ENCODE results near the gene C1QTNF1. TPM values are rescaled to one million over a fixed set of nuclear protein-coding genes. Genes with fewer than 3 reads are reported as not detected.
A peak's percentile ranks its signal among the peaks of the same experiment; 100 is the strongest.

The C1QTNF1 gene
- total RNA-seq, 1 experiment from 2014 or later = 19.9 TPM

- intact Hi-C loops (cut with micrococcal nuclease; ENCODE audit: unreplicated experiment) = no loop called here
- Mint-ChIP-seq H3K27me3 (ENCODE audit: insufficient read depth, unreplicated experiment) (no peaks in the 10 kb centered on the region), H3K4me1 (ENCODE audit: low read depth, unreplicated experiment) (no peaks in the 10 kb centered on the region), H3K4me3 (ENCODE audit: unreplicated experiment) (no peak overlapping the region), H3K36me3 (ENCODE audit: insufficient read depth, unreplicated experiment) (peaks cover 7% of the 10 kb centered on the region), H3K9me3 (ENCODE audit: unreplicated experiment) (no peaks in the 10 kb centered on the region), H3K27ac (ENCODE audit: unreplicated experiment) (no peak overlapping the region)
- peaks cover 15% of the 10 kb centered on the region for H3K4me1 ChIP-seq
- TF ChIP-seq CTCF (IDR thresholded peaks at IDR 0.05; ENCODE audit: insufficient read depth in 1 of 2, low read depth in 1 of 2, low read length in 1 of 2, severe bottlenecking in 1 of 2, unreplicated experiment in 1 of 2) = no peak
- no peak overlapping the region for H3K4me3 ChIP-seq (ENCODE audit: low read depth, low read length)
- POLR2A ChIA-PET = no interaction called here
- no peaks in the 10 kb centered on the region for H3K36me3 ChIP-seq (ENCODE audit: control insufficient read depth, insufficient read depth, low read length)
- CTCF ChIA-PET = no interaction called here
- H3K9me3 ChIP-seq = no peaks in the 10 kb centered on the region
- no peak for DNase-seq
- H3K27me3 ChIP-seq (replicated peaks; ENCODE audit: control insufficient read depth, insufficient read depth, low read length) = no peaks in the 10 kb centered on the region
- BruUV-seq (replicated peaks) = no TSS peak
These were observed 38.6 kb upstream of the C1QTNF1 start for GRCh38 chr17:78985395-78985794.

DNA sequence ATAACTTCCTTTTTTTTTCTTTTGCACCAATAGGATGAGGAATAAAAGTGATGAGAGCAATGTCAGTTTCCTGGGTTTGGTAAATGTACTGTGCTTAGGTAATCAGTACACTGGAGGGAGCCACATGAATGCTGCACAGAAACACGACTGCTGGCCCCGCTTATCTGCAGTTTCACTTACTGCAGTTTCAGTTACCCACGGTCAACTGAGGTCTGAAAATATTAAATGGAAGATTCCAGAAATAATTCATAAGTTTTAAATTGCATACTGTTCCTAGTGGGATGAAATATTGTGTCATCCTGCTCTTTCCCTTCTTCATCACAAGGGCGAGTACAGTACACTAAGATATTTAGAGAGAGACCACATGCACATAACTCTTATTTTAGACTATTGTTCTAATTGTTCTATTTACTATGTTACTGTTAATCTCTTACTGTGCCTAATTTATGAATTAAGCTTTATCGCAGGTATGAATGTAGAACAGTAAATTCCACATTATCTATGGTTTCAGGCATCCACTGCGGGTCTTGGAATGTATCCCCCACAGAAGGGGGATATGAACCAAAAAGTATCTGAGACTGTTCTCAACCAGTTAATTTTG, 37.8 kb upstream of the C1QTNF1 start:
- no peaks in the 10 kb centered on the region for H3K27me3 Mint-ChIP-seq (ENCODE audit: insufficient read depth, unreplicated experiment)
- BruUV-seq (replicated peaks) = no TSS peak
- intact Hi-C loops (cut with micrococcal nuclease; ENCODE audit: unreplicated experiment) = loop anchor here (1.0 kb wide), 1 partner anchor 56 kb away; no protein-coding TSS in a partner anchor

More for the DNA sequence above, 37.8 kb upstream of the C1QTNF1 start:
- TF ChIP-seq CTCF (IDR thresholded peaks at IDR 0.05; ENCODE audit: insufficient read depth in 1 of 2, low read depth in 1 of 2, low read length in 1 of 2, severe bottlenecking in 1 of 2, unreplicated experiment in 1 of 2) = peak; percentile 26 to 32
- no peaks in the 10 kb centered on the region for H3K4me1 Mint-ChIP-seq (ENCODE audit: low read depth, unreplicated experiment)
- H3K9me3 Mint-ChIP-seq (ENCODE audit: unreplicated experiment) = no peaks in the 10 kb centered on the region
- CTCF ChIA-PET = interaction anchor here (1.2 kb wide), 1 partner anchor 15 kb away, joined by 10 read pairs; no protein-coding TSS in a partner anchor
- H3K27ac Mint-ChIP-seq (ENCODE audit: unreplicated experiment) = peak overlapping the region; percentile 67
- Histone ChIP-seq H3K4me1 (peaks cover 13% of the 10 kb centered on the region), H3K9me3 (no peaks in the 10 kb centered on the region), H3K36me3 (ENCODE audit: control insufficient read depth, insufficient read depth, low read length) (no peaks in the 10 kb centered on the region), H3K4me3 (ENCODE audit: low read depth, low read length) (peak overlapping the region; percentile 8; the same call in 1 of the 2 replicates), H3K27me3 (replicated peaks; ENCODE audit: control insufficient read depth, insufficient read depth, low read length) (no peaks in the 10 kb centered on the region)
- H3K36me3 Mint-ChIP-seq (ENCODE audit: insufficient read depth, unreplicated experiment) = peaks cover 15% of the 10 kb centered on the region
- DNase-seq = peak in 1 of 2 experiments; percentile 46
- H3K4me3 Mint-ChIP-seq (ENCODE audit: unreplicated experiment) = peak overlapping the region; percentile 65
- POLR2A ChIA-PET = interaction anchor here (1.5 kb wide), 1 partner anchor 41 kb away, joined by 5 read pairs; no protein-coding TSS in a partner anchor

All from Caco-2 (cell line).